HG03521 (cell line): ENCODE results near the gene ZDHHC17.
"Not testable (repeated sequence)": the region's sequence is repeated elsewhere in the genome, so short reads cannot be mapped to it uniquely, and the experiment has no call there.

Experiments
- ATAC-seq: cut with Tn5 transposase; IDR thresholded peaks from one replicate; pipeline ENCODE4 v1.9.1; 2021; ENCODE audit warnings: mild to moderate bottlenecking, moderate library complexity; ENCODE audit not compliant: unreplicated experiment

ZDHHC17 gene

GRCh38 chr12:76763746-76764675 is at the start of gene ZDHHC17:
TSS of gene ZDHHC17 (plus strand) at chr12:76764115. CDS start at chr12:76764237, 122 bp downstream.
- peak; percentile 90 for ATAC-seq

- no peak for ATAC-seq
Observed at GRCh38 chr12:76714415-76714814, 49.5 kb upstream of the ZDHHC17 start.

GRCh38 chr12:76714861-76715260 is 49.1 kb upstream of the ZDHHC17 start:
- no peak for ATAC-seq

- ATAC-seq = no peak
Observed at GRCh38 chr12:76715332-76715731, 48.6 kb upstream of the ZDHHC17 start.

GRCh38 chr12:76717314-76717713 is 46.6 kb upstream of the ZDHHC17 start:
- ATAC-seq = no peak

- ATAC-seq = no peak
Observed at GRCh38 chr12:76719171-76720041, 44.5 kb upstream of the ZDHHC17 start.

GRCh38 chr12:76720068-76720467 is 43.8 kb upstream of the ZDHHC17 start:
- ATAC-seq = no peak

- ATAC-seq = no peak
Observed at GRCh38 chr12:76726626-76727025, 37.3 kb upstream of the ZDHHC17 start.

GRCh38 chr12:76732188-76732587 is 31.7 kb upstream of the ZDHHC17 start:
- not testable (repeated sequence) for ATAC-seq

- ATAC-seq = not testable (repeated sequence)
Observed at GRCh38 chr12:76737689-76738088, 26.2 kb upstream of the ZDHHC17 start.

- no peak for ATAC-seq
Observed at GRCh38 chr12:76738824-76739579, 24.9 kb upstream of the ZDHHC17 start.

GRCh38 chr12:76739896-76740295 is 24.0 kb upstream of the ZDHHC17 start:
- ATAC-seq = no peak

- no peak for ATAC-seq
Observed at GRCh38 chr12:76740501-76740900, 23.4 kb upstream of the ZDHHC17 start.

GRCh38 chr12:76745343-76745742 is 18.6 kb upstream of the ZDHHC17 start:
- no peak for ATAC-seq

GRCh38 chr12:76746516-76746915 is 17.4 kb upstream of the ZDHHC17 start:
- no peak for ATAC-seq

GRCh38 chr12:76747245-76747644 is 16.7 kb upstream of the ZDHHC17 start:
- no peak for ATAC-seq

GRCh38 chr12:76755829-76756379 is 8.0 kb upstream of the ZDHHC17 start:
- no peak for ATAC-seq

- no peak for ATAC-seq
Observed at GRCh38 chr12:76757694-76758093, 6.2 kb upstream of the ZDHHC17 start.

GRCh38 chr12:76762601-76762980 is 1.3 kb upstream of the ZDHHC17 start:
- no peak for ATAC-seq

GRCh38 chr12:76764856-76765255 is 941 bp downstream of the ZDHHC17 start:
- no peak for ATAC-seq

- no peak for ATAC-seq
Observed at GRCh38 chr12:76765598-76765997, 1.7 kb downstream of the ZDHHC17 start.
